NCI-H1092 treated with DMSO at 0.1 percent for 48 hours (cell line): ENCODE measurements around the gene COL18A1.

Experiments used
- DNase-seq: peaks from one replicate; lab custom pipeline; 2025; lab: John Stamatoyannopoulos, UW

Gene COL18A1

GRCh38 chr21:45401916-45402900, 2.8 kb upstream of the COL18A1 start:
- DNase-seq: no peak

GRCh38 chr21:45403133-45403824, 1.7 kb upstream of the COL18A1 start:
- no peak for DNase-seq

- DNase-seq: no peak
These were observed 888 bp upstream of the COL18A1 start for GRCh38 chr21:45403825-45404729.

DNA sequence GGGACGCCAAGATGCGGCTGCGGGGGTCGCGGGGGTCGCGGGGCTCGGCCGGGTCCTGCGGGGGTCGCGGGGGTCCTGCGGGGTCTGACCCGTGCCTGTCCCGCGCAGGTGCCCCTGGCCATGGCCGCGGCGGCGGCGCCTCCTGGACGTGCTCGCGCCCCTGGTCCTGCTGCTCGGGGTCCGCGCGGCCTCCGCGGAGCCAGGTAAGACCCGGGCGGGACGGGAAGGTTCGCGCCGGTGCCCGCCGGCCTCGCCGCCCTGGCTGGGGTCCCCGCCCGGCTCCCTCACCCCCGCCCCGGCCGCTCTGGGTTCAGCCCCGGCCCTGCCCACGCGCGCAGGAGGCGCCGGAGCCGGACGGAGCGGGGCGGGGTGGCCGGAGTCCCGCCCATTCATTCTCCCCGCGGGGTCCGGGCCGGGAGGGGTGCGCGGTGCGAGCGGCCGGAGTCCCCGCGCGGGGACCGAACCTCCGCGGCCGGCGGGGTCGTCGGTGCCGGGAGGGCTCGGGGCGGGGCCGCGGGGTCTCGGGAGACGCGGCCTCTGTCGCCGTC, 380 bp downstream of the COL18A1 start:
- no peak for DNase-seq

- DNase-seq: no peak
These were observed 1.1 kb downstream of the COL18A1 start for GRCh38 chr21:45405819-45406762.

DNA sequence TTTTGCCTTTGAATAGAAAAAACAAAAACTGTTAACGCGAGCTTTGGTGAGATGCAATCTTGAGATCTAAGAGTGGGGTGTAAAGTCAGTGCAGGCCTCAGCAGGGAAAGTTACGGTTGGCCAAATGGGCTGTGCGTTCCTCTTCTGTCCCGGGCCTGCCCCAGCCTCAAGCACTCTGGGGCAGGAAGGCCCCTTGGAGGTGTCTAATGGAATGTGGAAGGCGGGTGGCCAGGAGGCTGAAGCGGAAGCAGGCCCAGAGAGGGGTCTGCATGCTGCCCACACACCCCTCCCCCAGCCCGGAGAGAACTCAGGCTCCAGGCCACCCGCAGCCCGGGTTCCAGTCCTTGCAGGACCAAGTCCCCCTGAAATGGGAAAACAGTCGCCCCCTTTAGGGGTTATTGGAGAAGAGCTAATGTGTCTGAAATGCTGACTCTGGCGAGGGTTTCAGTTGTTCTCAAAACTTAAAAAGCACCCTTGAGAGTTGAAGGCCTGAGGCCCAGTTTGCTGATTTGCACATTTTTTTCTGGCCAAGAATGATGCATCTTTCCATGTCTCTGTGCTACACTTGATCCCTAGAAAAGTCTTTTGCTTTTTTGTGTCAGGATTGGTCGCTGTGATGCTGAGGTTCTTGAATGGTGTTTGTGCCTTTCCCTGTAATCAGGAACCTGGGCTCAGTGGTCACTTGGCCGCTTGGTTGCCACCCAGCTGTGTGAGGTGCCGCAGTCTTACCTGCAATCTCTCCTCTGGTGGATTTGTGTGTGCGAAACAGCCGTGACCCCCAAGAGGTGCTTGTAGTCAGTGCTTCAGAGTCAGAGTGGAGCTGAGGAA, 2.0 kb downstream of the COL18A1 start:
- DNase-seq: no peak

DNA sequence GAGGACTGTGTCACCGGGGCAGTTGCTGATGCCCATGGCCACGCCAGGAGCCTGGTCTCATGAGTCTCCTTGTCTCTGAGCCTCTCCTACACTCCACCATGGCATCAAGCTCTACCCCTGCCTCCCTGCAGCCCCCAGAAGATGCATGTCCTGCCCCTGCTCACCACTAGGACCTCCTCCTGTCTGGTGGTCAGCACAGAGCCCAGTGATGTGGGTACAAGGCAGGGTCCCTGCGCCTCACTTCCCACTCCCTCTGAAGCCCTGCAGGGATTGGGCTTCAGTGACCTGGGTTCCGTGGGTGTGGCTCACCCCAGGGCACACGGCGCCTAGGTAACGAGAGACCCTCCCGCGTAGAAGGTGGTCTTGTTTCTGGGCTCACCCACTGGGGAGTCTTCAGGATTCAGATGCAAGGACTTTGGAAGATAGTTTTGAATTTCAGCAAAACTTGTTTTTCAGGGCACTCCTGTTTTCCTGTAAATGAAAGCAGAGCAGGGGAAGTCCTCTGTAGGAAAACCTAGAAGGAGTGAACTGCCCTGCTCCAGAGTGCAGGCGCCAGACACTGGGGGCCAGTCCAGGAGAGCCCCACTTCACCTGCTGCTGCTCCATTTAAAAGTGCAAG, 2.8 kb downstream of the COL18A1 start:
- DNase-seq: no peak

GRCh38 chr21:45408271-45408791, 3.4 kb downstream of the COL18A1 start:
- DNase-seq: no peak

GRCh38 chr21:45408801-45409261, 3.9 kb downstream of the COL18A1 start:
- DNase-seq: no peak

- no peak for DNase-seq
These were observed 4.6 kb downstream of the COL18A1 start for GRCh38 chr21:45409466-45410150.

DNA sequence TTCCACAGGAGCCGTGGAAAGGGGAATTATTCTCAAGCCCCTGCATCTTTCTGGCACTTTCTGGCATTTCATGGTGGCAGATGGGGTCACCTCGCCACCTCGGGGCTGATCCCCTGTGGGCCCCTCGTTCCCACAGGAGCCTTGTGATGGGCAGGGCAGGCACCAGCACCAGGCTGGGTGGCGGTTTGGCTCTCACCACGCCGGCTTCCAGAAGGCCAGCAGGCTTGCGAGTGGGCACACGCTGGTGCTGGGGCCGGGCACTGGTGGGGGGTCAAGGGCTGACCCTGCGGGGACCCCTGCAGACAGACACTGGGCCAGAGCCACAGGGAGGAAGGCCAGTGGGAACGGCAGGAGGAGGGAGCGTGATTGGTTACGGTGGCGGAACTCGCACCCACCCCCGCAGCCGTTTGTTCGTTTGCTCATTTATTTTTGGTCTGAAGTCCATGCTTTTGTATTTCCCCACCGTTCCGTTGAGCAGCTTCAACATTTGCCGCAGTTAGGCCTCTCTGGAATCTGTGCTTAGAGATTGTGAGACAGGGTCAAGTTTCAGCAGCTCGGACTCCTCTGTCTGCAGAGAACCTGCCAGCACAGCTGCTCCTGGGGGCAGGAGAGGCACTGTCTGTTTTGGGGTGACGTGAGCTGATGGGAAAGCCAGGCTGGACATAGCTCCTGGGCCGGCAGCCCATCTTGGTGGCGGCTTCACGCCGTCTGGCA, 5.3 kb downstream of the COL18A1 start:
- DNase-seq: no peak

DNA sequence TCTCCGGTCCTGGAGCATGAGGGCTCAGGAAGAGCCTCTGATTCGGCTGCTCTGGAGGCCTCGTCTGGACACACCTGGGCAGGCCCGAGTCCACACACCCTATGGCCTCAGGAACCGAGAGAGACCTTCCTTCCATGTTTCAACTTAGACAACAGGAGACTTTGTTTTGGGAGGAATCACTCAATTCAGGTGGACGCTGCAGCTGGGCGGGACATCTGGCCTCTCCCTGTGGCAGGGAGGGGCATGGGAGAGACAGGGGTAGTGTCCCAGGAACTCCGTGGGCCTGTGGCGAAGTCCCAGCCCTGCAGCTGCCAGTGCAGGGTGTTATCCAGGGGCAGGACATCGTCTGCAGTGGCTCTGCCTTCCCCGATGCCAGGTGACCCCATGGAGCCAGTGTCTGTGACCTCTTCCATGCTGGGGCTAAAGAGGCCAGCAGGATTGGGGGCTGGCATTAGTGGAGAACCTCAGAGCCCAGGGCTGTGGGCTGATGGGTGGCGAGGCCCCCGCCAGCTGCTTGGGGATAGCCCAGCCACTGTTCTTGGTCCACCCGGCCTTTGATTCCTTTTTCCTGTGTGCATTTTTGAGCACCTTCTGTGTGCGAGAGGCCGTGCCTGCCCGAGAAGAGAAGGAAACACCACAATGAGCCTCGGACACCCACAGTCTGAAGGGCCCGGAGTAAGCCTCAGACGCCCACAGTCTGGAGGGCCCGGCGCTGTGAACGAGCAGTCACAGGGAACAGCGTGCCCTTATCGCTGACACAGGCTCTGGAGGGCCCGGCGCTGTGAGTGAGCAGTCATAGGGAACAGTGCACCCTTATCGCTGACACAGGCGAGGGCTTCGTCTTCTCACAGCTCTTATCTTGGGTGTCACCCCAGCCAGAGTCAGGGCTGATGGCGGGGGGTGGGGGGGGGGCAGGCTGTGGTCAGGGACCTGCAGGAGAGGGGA, 6.2 kb downstream of the COL18A1 start:
- no peak for DNase-seq

GRCh38 chr21:45411810-45412206, 6.8 kb downstream of the COL18A1 start:
- DNase-seq: no peak

DNA sequence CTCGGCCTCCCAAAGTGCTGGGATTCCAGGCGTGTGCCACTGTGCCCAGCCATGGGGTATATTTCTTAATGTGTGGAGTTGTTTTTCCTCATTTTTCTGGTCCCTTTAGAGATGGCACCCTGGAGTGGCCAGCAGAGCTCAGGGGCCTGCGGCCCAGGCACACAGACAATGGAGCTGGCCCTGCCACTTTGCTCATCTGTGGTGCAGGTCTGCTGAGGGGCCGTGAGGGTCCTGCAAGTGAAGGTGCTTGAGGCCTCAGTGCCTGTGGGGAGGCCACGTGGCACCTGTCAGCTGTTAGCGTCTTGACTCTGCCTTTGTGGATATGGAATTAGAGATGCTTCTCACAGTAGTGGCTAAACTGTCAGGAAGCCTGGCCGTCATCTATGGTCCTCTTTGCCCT, 7.5 kb downstream of the COL18A1 start:
- DNase-seq: no peak

DNA sequence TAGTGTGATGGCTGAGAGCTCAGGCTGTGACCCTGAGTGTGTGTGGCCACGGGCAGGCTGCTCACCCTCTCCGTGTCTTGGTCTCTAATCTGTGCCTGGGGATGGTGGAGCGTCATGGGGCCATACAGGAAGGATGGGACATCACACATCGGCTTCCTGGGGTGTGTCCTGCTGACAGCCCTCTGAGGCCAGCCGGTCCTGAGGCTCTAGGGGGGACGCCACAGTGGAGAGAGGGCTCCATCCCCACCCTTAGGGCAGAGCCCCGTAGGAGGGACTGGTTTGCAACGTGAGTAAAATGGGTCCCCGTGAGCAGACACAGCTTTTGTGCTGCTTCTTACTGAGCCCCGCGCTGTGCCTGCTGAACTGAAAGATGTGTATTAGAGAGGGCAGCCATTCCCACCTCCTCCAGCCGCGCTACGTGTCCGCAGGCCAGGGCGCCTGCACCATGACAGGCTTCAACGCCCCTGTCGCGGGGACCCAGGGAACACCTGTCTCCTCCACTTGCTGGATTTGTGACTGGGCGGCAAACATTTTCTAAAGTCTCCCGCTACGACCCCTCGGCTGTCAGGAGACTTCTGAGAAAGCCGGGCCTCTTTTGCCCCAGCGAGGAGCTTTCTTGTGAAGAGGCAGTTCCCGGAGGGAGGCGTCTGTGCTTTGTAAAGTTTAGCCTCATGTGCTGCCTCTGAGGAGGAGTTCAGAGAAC, 8.1 kb downstream of the COL18A1 start:
- no peak for DNase-seq

DNA sequence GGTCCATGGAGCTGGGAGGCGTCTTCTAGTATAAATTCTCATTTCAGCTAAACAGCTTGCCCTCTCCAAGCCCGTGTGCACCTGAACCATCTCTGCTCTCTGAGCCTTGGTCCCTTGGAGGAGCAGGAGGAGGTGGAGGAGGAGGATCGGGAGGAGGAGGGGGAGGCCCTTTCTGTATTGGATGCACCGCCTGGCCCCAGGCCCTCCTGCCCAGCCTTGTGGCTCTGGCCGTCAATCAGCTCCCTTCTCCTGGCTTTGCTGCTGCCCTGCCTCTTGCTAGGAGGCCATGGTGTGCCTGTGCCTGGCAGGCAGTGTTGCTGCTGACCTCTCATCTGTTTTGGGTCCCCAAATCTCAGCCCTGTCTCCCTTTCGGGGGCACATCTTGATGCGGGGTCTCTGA, 9.0 kb downstream of the COL18A1 start:
- DNase-seq: no peak
